CD4-positive, alpha-beta T cell treated with Interleukin-6 for 4 hours (primary cell): Measurements from ENCODE around the gene ACYP2.
"Not testable (repeated sequence)": the region's sequence is repeated elsewhere in the genome, so short reads cannot be mapped to it uniquely, and the experiment has no call there.

Source experiments
- DNase-seq: peaks from one replicate; pipeline ENCODE4 v3.0.0-alpha.2; 2020; ENCODE audit warnings: mixed read lengths

ACYP2 gene

GRCh38 chr2:54274781-54275242 lies 159.4 kb downstream of the ACYP2 start:
- no peak for DNase-seq

GRCh38 chr2:54275541-54275940 lies 160.1 kb downstream of the ACYP2 start:
- no peak for DNase-seq

GRCh38 chr2:54279385-54279784 lies 164.0 kb downstream of the ACYP2 start:
- no peak for DNase-seq

- DNase-seq = no peak
Observed at GRCh38 chr2:54284826-54285225, 169.4 kb downstream of the ACYP2 start.

GRCh38 chr2:54285451-54285850 lies 170.0 kb downstream of the ACYP2 start:
- no peak for DNase-seq

- DNase-seq = no peak
Observed at GRCh38 chr2:54287532-54287931, 172.1 kb downstream of the ACYP2 start.

GRCh38 chr2:54289917-54290316 lies 174.5 kb downstream of the ACYP2 start:
- no peak for DNase-seq

GRCh38 chr2:54290356-54291025 lies 175.1 kb downstream of the ACYP2 start:
- DNase-seq = no peak

GRCh38 chr2:54294665-54295064 lies 179.2 kb downstream of the ACYP2 start:
- not testable (repeated sequence) for DNase-seq

- DNase-seq = no peak
Observed at GRCh38 chr2:54295911-54296310, 180.5 kb downstream of the ACYP2 start.

GRCh38 chr2:54298514-54298913 lies 183.1 kb downstream of the ACYP2 start:
- DNase-seq = no peak

GRCh38 chr2:54303631-54304030 lies 188.2 kb downstream of the ACYP2 start:
- DNase-seq = no peak

GRCh38 chr2:54306556-54306955 lies 191.1 kb downstream of the ACYP2 start:
- DNase-seq = no peak

- DNase-seq = no peak
Observed at GRCh38 chr2:54308186-54308585, 192.8 kb downstream of the ACYP2 start.

- DNase-seq = no peak
Observed at GRCh38 chr2:54308782-54309181, 193.4 kb downstream of the ACYP2 start.

GRCh38 chr2:54310311-54310710 lies 194.9 kb downstream of the ACYP2 start:
- no peak for DNase-seq

GRCh38 chr2:54310961-54311360 lies 195.5 kb downstream of the ACYP2 start:
- no peak for DNase-seq

GRCh38 chr2:54313147-54313546 lies 197.7 kb downstream of the ACYP2 start:
- DNase-seq = no peak

- DNase-seq = no peak
Observed at GRCh38 chr2:54317973-54318372, 202.6 kb downstream of the ACYP2 start.

GRCh38 chr2:54318821-54319220 lies 203.4 kb downstream of the ACYP2 start:
- no peak for DNase-seq

GRCh38 chr2:54321047-54321446 lies 205.6 kb downstream of the ACYP2 start:
- DNase-seq = no peak

GRCh38 chr2:54324517-54324916 lies 209.1 kb downstream of the ACYP2 start:
- DNase-seq = not testable (repeated sequence)

- no peak for DNase-seq
Observed at GRCh38 chr2:54325148-54325547, 209.7 kb downstream of the ACYP2 start.

GRCh38 chr2:54329482-54330161 lies 214.2 kb downstream of the ACYP2 start:
- DNase-seq = no peak
